GM12878 (cell line): ENCODE data around the gene UTF1. TPM values are rescaled to one million over a fixed set of nuclear protein-coding genes. Genes with fewer than 3 reads are reported as not detected.

Experiments
- ATAC-seq: fragments of 200-7000 bp; cut with Tn5 transposase; 3 replicates; pipeline ENCODE4 v1.9.1; 2020; ENCODE audit warnings: mild to moderate bottlenecking, moderate library complexity
- BruUV-seq: library from RNA; stranded (reverse); fragments of 400-500 nt; replicated peaks from 2 replicates; lab custom pipeline; 2021; lab: Mats Ljungman, UMichigan
- CTCF ChIA-PET: fragments of 300-600 bp; sonication (Branson Sonifier 250); formaldehyde crosslinking; extraction: SDS; loops from one replicate; lab custom pipeline; 2021; ENCODE audit warnings: inconsistent platforms; lab: Yijun Ruan, JAX
- POLR2A ChIA-PET: fragments of 350-600 bp; formaldehyde crosslinking; extraction: SDS; loops from one replicate; lab custom pipeline; 2021; ENCODE audit warnings: inconsistent platforms; lab: Charles Lee
- RAD21 ChIA-PET: fragments of 300-600 bp; sonication (Branson Sonifier 250); formaldehyde crosslinking; loops from one replicate; lab custom pipeline; 2023; ENCODE audit warnings: antibody characterized with exemption; ENCODE audit not compliant: unreplicated experiment; lab: Charles Lee
- SMC1A ChIA-PET: fragments of 300-600 bp; sonication (Branson Sonifier 250); formaldehyde crosslinking; loops from one replicate; lab custom pipeline; 2023; ENCODE audit not compliant: unreplicated experiment, uncharacterized antibody; lab: Charles Lee
- DNase-seq: peaks from one replicate; pipeline ENCODE4 v3.0.0-alpha.2; 2011; ENCODE audit warnings: low read depth, low spot score
- FAIRE-seq: peaks from 3 replicates; lab custom pipeline; 2011; peaks lifted over from hg19 to GRCh38; lab: Jason Lieb, UNC
- H2AFZ ChIP-seq: 2 replicates; pipeline ENCODE4 v1.6.0; 2011; ENCODE audit warnings: low read depth, low read length, control low read depth; ENCODE audit not compliant: control insufficient read depth
- H3K27ac ChIP-seq: 2 replicates; pipeline ENCODE4 v1.5.1; 2011; ENCODE audit warnings: control low read depth; ENCODE audit not compliant: control insufficient read depth, insufficient read depth
- H3K27me3 ChIP-seq, 2 experiments: replicated peaks in 1 of 2; 2 replicates each; pipeline versions ENCODE4 v1.6.0 to v1.6.1; 2011; ENCODE audit warnings: low read length in 1 of 2; ENCODE audit not compliant: control insufficient read depth in 2 of 2, insufficient read depth in 2 of 2
- H3K36me3 ChIP-seq, 2 experiments: 2 replicates each; pipeline ENCODE4 v1.5.1; 2011; ENCODE audit warnings: low read length in 1 of 2; ENCODE audit not compliant: control insufficient read depth in 2 of 2, insufficient read depth in 2 of 2
- H3K4me1 ChIP-seq: 2 replicates; pipeline ENCODE4 v1.6.1; 2011; ENCODE audit warnings: mild to moderate bottlenecking, low read length, moderate library complexity, mixed read lengths; ENCODE audit not compliant: control insufficient read depth, insufficient read depth
- H3K4me2 ChIP-seq: 2 replicates; pipeline ENCODE4 v1.6.0; 2011; ENCODE audit warnings: control low read depth; ENCODE audit not compliant: control insufficient read depth, insufficient read depth
- H3K4me3 ChIP-seq: fragments of 200-600 bp; sonication (generic); 2 replicates; pipeline ENCODE4 v1.5.1; 2016
- H3K79me2 ChIP-seq: 2 replicates; pipeline ENCODE4 v1.6.0; 2011; ENCODE audit warnings: low read length; ENCODE audit not compliant: control insufficient read depth, insufficient read depth
- H3K9ac ChIP-seq: 2 replicates; pipeline ENCODE4 v1.8.0; 2011; ENCODE audit warnings: low read length, control low read depth, mixed read lengths; ENCODE audit not compliant: control insufficient read depth, insufficient read depth
- H3K9me3 ChIP-seq: replicated peaks from 3 replicates; pipeline ENCODE4 v1.5.1; 2011; ENCODE audit warnings: mild to moderate bottlenecking, low read length; ENCODE audit not compliant: control insufficient read depth, insufficient read depth
- H4K20me1 ChIP-seq: 2 replicates; pipeline ENCODE4 v1.6.0; 2011; ENCODE audit not compliant: control insufficient read depth, insufficient read depth
- CHD2 ChIP-seq: IDR thresholded peaks from 2 replicates; pipeline ENCODE4 v1.6.1; 2011; ENCODE audit warnings: low read depth, low read length, improper control_type of control experiment, borderline replicate concordance
- CHD4 ChIP-seq: fragments of 200-600 bp; sonication (generic); IDR thresholded peaks from 2 replicates; pipeline ENCODE4 v1.6.1; 2016; ENCODE audit warnings: mild to moderate bottlenecking
- IKZF1 ChIP-seq: fragments of 450-650 bp; conservative IDR thresholded peaks from 2 replicates; pipeline ENCODE4 v1.6.1; 2017; ENCODE audit warnings: antibody characterized with exemption, mild to moderate bottlenecking
- KDM1A ChIP-seq: fragments of 200-600 bp; sonication (generic); IDR thresholded peaks from 2 replicates; pipeline ENCODE4 v1.6.1; 2016; ENCODE audit warnings: borderline replicate concordance
- KLF5 ChIP-seq: fragments of 450-650 bp; IDR thresholded peaks from 2 replicates; pipeline ENCODE4 v1.6.1; 2014; ENCODE audit warnings: mild to moderate bottlenecking; ENCODE audit not compliant: partially characterized antibody
- NRF1 ChIP-seq: conservative IDR thresholded peaks from 2 replicates; pipeline ENCODE4 v1.6.1; 2011; ENCODE audit warnings: mild to moderate bottlenecking, low read depth, low read length, improper control_type of control experiment
- PBX3 ChIP-seq: IDR thresholded peaks from 2 replicates; pipeline ENCODE4 v1.6.1; 2011; ENCODE audit warnings: mild to moderate bottlenecking, low read depth, low read length, moderate library complexity; ENCODE audit not compliant: insufficient replicate concordance
- RCOR1 ChIP-seq: conservative IDR thresholded peaks from 2 replicates; pipeline ENCODE4 v1.6.1; 2012; ENCODE audit warnings: low read depth, low read length, improper control_type of control experiment
- SMARCA5 ChIP-seq: fragments of 450-650 bp; IDR thresholded peaks from 2 replicates; pipeline ENCODE4 v1.6.1; 2017; ENCODE audit warnings: mild to moderate bottlenecking
- SPI1 ChIP-seq: IDR thresholded peaks from 2 replicates; pipeline ENCODE4 v1.6.1; 2011; ENCODE audit warnings: low read depth, mild to moderate bottlenecking, low read length, moderate library complexity, borderline replicate concordance; ENCODE audit not compliant: insufficient read depth
- USF2 ChIP-seq: IDR thresholded peaks from 2 replicates; pipeline ENCODE4 v1.6.1; 2011; ENCODE audit warnings: low read depth, low read length, improper control_type of control experiment, borderline replicate concordance
- ZBTB40 ChIP-seq: fragments of 450-650 bp; IDR thresholded peaks from 2 replicates; pipeline ENCODE4 v1.6.1; 2016; ENCODE audit warnings: mild to moderate bottlenecking, moderate library complexity, borderline replicate concordance
- WGBS: methylation state at CpG from one replicate; pipeline ENCODE4 v1.1.6; 2016; ENCODE audit warnings: low lambda C conversion rate; ENCODE audit not compliant: insufficient replicate concordance, insufficient coverage; ENCODE audit errors: missing lambda C conversion rate; 5-methylcytosine and 5-hydroxymethylcytosine counted together
- in situ Hi-C: fragments of 300-500 bp; cut with MboI; formaldehyde crosslinking; loops from 9 replicates; pipeline ENCODE4 v1.14.3; 2018; ENCODE audit warnings: mixed read lengths
- intact Hi-C: fragments of 100-400 bp; cut with micrococcal nuclease; formaldehyde crosslinking; loops from one replicate; pipeline ENCODE4 v1.14.2; 2022; ENCODE audit not compliant: unreplicated experiment
- polyA plus RNA-seq, 11 experiments: library from polyadenylated mRNA; depleted of rRNA in 4 of 11; unstranded in 6 of 11; stranded (reverse) in 5 of 11; fragments of >200 nt; fragmentation: Nextera tagmentation in 4 of 11; fragmentation: Illumina TruSeq in 1 of 11; extraction: Ambion mirVana in 4 of 11; extraction: Trizol in 1 of 11; gene quantifications; 1 replicate in 1 of 11; 2 replicates in 10 of 11; pipeline versions ENCODE4 v1.2.1 to v1.2.3, GENCODE V29; 2011 to 2016; ENCODE audit warnings: inconsistent platforms in 2 of 11, missing spikeins in 2 of 11, low read depth in 1 of 11
- total RNA-seq, 4 experiments: library from RNA; depleted of rRNA in 3 of 4; stranded (reverse); fragments of >200 nt in 3 of 4; fragmentation: Illumina TruSeq in 1 of 4; extraction: Trizol in 1 of 4; gene quantifications; 2 replicates each; pipeline versions ENCODE4 v1.2.1 to v1.2.3, GENCODE V29; 2013 to 2021
- TF ChIP-seq, protein P1 (sequence below): IDR thresholded peaks from 2 replicates; pipeline ENCODE4 v1.6.1; 2012; ENCODE audit warnings: low read length, inconsistent platforms

UTF1 gene
- total and polyA plus RNA-seq, 10 of the 15 experiments (the other 5 are each of a cell fraction or from before 2014, with no cell fraction given), result not detected

GRCh38 chr10:133270773-133271297 lies 40.8 kb downstream of the UTF1 start (continued):
- TF ChIP-seq ZBTB40, result no peak
- TF ChIP-seq KDM1A, result no peak
- TF ChIP-seq, all 136 proteins: peak for 0

- intact Hi-C loops, result no loop called here
- in situ Hi-C loops, result no loop called here
- ChIA-PET CTCF (no interaction called here), POLR2A (no interaction called here), SMC1A (no interaction called here), RAD21 (no interaction called here)
- H3K4me2 ChIP-seq, result no peak overlapping the region
- no peaks in the 10 kb centered on the region; the same call in 1 of the 2 replicates for H4K20me1 ChIP-seq
- no peak overlapping the region for H3K27ac ChIP-seq
- no peak for DNase-seq
- no peak overlapping the region for H2AFZ ChIP-seq
- no TSS peak for BruUV-seq
- H3K4me3 ChIP-seq, result no peak overlapping the region
- ATAC-seq, result no peak
- H3K9ac ChIP-seq, result no peak overlapping the region
- FAIRE-seq, result no peak
- H3K9me3 ChIP-seq, result no peaks in the 10 kb centered on the region
- peaks cover 11% of the 10 kb centered on the region for H3K4me1 ChIP-seq
- peaks cover 6 to 37% of the 10 kb centered on the region in 2 experiments for H3K36me3 ChIP-seq
- no peaks in the 10 kb centered on the region for H3K27me3 ChIP-seq
- peaks cover 23% of the 10 kb centered on the region for H3K79me2 ChIP-seq
- WGBS, result 86% methylated on average over 35 of the region's 35 CpGs
- TF ChIP-seq, protein P1, sequence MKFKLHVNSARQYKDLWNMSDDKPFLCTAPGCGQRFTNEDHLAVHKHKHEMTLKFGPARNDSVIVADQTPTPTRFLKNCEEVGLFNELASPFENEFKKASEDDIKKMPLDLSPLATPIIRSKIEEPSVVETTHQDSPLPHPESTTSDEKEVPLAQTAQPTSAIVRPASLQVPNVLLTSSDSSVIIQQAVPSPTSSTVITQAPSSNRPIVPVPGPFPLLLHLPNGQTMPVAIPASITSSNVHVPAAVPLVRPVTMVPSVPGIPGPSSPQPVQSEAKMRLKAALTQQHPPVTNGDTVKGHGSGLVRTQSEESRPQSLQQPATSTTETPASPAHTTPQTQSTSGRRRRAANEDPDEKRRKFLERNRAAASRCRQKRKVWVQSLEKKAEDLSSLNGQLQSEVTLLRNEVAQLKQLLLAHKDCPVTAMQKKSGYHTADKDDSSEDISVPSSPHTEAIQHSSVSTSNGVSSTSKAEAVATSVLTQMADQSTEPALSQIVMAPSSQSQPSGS, result no peak
- TF ChIP-seq KLF5, result no peak
- TF ChIP-seq IKZF1, result no peak
- TF ChIP-seq USF2, result no peak
- TF ChIP-seq SPI1, result no peak
- TF ChIP-seq CHD4, result no peak
- TF ChIP-seq PBX3, result no peak
- no peak for TF ChIP-seq NRF1
- no peak for TF ChIP-seq RCOR1
- TF ChIP-seq CHD2, result no peak
- TF ChIP-seq SMARCA5, result no peak
Observed at GRCh38 chr10:133271521-133272300, 41.7 kb downstream of the UTF1 start.
